NCI-H1694 (cell line): Measurements from ENCODE around the gene CDK6.
"Not testable (repeated sequence)": the region's sequence is repeated elsewhere in the genome, so short reads cannot be mapped to it uniquely, and the experiment has no call there.

ENCODE experiments used
- DNase-seq: peaks from one replicate; lab custom pipeline; 2025; lab: John Stamatoyannopoulos, UW

Gene CDK6

DNA sequence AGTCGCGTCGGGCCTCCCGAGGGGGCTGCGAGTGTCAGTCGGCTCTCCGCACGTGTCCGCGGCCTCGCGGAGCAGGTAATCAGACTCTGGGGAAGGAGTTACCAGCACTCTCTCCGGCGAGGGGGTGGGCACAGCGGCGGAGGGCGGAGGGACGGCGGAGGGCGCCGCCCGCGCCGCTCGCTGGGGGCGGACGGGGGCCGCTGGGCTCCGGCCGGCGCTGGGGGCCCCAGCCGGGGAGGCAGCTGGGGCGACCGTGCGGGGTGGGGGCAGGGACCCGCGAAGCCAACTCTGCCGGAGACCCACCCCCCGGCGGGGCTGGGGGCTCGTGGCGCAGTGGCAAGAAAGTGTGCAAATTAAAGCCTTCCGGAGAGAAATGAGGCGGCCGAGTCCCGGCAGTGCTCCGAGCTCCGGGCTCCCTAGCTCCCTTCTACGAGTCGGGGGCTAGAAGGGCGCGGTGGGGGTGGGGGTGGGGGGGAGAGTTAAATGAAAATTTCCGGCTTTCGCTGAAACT is at the start of gene CDK6:
Gene CDK6 (minus strand): TSS at position 85 of the 511 bp plus-strand sequence. CDS start 3,250 bp downstream, outside the sequence.
- no peak for DNase-seq

DNA sequence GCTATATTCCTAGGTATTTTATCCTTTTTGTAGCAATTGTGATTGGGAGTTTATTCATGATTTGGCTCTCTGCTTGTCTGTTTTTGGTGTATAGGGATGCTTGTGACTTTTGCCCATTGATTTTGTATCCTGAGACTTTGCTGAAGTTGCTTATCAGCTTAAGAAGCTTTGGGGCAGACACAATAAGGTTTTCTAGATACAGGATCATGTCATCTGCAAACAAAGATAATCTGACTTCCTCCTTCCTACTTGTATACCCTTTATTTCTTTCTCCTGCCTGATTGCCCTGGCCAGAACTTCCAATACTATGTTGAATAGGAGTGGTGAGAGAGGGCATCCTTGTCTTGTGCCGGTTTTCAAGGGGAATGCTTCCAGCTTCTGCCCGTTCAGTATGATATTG is 49.7 kb upstream of the CDK6 start:
- DNase-seq: not testable (repeated sequence)

DNA sequence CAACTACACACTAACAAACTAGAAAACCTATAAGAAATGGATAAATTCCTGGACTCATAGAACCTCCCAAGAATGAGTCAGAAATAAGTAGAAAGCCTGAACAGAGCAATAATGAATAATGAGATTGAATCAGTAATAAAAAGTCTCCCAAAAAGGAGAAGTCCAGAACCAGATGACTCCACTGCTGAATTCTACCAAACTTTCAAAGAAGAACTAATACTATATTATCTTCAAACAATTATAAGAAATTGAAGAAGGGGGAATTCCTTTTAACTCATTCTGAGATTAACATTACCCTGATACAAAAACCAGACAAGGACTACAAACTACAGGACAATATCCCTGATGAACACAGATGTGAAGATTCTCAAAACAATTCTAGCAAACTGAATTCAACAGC is 47.8 kb upstream of the CDK6 start:
- no peak for DNase-seq

DNA sequence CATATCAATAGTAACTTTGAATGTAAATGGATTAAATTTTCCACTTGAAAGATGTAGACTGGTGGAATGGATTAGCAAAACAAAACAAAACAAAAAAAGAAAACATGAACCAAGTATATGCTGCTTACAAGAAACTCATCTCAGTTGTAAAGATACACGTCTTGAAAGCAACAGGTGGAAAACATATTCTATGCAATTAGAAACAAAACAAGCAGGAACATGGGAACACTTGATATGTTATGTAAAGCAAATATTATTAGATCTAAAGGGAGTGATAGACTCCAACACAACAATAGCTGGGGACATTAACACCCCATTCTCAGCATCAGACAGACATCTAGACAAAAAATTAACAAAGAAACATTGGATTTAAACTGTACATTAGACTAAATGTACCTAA is 46.4 kb upstream of the CDK6 start:
- DNase-seq: no peak

DNA sequence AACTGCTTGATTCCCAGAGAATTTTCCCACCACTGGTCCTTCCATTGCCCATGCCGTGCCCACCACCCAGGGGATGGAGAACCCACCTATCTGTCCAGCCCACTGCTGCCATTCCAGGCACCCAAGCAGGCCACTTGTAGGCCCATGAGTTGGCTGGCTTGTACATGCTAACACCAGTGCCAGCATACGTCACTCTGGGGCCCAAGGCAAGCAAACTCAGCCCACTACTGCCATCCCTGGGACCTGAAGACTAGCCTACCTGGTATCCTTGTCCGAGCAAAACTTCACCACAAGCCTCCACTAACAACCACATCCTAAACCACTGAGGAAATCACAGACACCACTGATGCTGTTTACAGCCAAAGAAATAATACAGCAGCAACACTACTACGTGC is 44.7 kb upstream of the CDK6 start:
- no peak for DNase-seq

DNA sequence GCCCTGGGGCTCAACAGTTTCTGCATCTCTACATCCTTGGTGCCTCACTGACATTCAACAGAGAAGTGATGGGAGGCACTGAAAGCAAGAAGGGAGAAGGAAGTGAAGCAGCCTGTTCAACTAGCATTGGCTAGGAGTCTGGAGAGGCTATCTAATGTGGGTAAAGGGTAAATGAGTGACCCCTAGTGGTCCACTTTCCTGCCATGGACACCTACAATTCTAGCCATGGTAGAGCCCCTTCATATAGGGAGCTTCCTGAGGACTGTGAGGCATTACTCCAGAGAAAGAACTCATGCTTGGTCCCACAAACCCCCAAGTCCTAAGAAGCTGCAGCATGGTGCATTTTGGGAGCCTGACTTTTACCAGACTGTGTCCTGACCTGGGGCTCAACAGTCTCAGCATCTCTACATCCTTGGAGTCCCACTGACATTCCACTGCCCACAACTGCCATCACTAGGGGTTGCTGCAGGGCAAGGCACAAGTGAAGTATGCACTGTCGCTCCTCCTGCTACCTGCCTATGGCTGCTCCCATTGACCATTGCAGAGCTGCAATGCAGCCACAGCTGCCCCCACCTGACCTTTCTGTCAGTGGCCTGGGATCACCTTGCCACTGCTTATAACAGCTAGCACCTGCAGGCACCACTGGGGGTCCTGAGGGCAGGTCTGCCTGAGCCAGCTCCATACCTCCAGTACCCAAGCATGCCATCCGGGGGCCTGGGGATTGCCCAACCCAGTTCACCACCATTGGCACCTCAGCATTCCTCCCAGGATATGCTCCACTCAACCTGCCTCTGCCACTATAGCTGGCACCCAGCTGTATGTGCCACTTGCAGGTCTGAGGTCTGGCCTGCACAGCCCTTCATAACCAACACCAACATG is 44.1 kb upstream of the CDK6 start:
- no peak for DNase-seq

DNA sequence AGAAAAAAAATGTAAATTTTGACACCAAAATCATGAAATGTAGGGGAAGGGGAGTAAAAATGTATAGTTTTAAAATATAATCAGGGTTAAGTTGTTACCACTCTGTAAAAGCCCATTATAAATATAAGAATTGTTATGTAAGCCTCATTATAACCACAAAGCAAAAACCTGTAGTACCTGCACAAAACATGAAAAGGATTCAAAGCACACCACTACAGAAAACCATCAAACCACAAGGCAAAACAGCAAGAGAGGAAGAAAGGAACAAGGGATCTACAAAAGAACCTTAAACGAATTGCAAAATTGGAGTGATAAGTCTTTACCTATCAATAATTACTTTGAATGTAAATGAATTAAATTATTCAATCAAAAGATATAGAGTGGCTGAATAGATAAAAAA is 41.0 kb upstream of the CDK6 start:
- no peak for DNase-seq

DNA sequence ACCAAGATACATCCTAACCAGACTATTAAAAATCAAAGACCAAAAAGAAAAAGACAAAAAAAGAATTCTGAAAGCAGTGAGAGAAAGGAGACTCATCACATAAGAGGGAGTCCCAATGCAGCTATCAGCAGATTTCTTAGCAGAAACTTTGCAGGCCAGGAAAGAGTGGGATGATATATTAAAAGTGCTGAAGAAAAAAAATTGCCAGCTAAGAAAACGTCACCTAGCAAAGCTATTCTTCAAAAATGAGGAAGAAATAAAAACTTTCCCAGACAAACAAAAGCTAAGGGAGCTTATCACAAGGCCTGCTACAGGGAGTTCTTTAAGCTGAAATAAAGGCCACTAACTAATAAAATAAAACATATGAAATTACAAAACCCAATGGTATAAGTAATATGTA is 40.5 kb upstream of the CDK6 start:
- DNase-seq: no peak

DNA sequence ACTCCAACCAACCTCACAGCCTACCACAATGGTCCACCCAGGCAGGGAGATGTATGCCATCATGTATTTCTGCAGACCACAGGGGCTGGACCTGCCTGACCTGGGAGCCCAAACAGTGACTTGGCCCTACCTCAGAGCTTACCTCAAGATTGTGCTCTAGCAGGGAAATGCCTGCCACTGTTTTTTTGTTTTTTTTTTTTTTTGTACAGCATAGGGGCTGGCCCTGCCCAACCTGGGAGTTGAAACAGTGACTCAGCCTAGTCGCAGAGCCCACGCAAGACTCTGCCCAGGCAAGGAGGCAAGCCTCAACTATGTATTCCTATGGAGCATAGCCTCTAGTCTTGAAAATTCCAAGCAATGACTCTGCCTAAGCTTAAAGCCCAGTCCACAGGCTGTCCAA is 39.3 kb upstream of the CDK6 start:
- no peak for DNase-seq

DNA sequence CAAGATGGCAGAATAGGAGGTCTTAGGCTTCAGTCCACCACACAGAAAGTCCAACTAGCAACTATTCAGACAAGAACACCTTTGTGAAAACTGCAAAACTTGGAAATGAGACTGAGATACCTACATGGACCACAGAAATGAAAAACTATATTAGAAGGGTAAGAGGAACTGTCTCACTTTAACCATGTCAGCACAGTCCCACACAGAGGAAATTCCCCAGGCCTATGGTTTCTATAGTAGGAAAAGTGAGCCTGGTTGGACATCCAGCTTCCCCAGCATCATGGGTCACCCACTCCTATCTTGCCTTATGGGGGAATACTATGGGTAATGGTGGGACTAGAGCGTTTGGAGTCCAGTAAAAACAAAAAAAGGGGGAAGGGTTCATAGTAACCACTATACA is 38.8 kb upstream of the CDK6 start:
- no peak for DNase-seq

DNA sequence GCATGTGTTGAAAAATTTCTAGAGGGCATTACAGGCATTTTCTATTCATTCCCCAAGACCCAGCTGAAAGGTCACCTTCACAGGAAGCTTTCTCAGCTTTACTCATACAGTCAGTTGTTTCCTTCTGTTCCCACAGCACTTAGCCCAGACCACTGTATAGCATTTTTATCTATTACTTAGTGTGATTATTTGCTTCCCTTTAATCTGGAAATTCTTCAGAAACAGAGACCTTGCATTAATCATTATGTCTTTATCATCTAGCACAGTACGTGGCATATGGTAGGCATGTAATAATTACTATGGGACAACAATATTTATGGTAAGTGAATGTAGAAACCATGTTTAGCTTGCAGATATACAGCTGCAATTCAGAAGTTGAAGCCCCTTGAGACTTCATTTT is 38.2 kb upstream of the CDK6 start:
- DNase-seq: no peak

DNA sequence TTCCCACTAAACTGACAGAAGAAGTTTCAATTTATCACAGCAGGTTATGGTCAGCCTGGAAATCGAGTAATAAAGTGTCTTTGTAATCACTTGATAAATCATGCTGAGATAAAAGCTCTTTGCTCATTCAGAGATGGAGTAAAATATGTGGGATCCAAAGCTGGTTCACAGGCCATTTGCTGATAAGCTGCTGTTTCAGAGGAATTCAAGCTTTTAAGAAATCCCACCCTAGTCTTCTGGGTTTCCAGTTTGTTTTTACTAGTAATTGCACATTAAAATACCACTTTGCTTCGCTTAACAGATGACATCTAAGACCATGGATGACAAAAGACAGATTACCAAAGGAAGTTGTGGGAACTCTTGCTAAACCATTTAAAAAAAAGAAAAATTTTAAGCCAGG is 37.4 kb upstream of the CDK6 start:
- no peak for DNase-seq

DNA sequence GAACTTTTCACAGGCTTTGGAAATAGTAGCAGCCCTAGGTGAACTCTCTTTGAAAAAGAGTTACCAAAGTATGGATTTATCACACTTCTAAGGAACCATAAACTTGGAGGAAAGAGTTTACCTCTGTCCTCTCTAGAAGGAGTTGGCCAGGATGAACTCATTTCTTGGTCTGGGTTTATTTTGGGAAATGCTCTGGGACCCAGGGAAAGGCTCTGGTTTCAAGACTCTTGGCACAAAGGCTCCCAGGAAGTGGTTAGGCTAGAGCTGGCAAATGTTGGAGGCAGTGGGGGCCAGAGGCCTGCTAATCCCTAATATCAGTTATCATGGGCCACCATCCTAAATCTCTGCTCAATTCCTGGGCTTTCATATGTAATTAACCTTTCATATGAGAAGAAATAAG is 36.3 kb upstream of the CDK6 start:
- DNase-seq: no peak

DNA sequence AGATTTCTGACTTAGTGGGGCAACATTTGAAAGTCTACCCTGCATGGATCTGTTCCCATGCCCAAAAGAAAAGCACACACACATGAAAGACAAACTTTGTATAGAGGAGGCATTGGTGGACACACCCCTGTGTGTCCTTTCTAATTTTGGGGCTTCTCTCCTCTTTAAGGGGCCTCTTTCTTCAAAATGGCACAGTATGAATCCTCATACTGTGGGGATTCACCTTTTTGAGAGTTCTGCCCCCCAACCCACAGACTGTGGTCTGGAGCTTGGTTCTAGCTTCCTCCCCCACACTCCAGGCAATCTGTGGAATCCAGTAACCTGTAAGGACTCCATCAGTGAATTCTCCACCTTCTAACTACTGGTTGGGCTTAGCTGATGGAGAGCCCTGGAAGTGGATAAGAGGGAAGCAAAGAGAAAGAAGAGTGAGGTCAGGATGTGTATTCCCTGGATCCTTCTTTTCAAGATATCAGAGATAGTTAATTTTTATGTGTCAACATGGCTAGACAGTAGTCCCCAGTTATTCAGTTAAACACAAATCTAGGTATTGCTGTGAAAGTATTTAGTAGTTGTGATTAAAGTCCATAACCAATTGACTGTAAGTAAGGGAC is 32.4 kb upstream of the CDK6 start:
- no peak for DNase-seq

DNA sequence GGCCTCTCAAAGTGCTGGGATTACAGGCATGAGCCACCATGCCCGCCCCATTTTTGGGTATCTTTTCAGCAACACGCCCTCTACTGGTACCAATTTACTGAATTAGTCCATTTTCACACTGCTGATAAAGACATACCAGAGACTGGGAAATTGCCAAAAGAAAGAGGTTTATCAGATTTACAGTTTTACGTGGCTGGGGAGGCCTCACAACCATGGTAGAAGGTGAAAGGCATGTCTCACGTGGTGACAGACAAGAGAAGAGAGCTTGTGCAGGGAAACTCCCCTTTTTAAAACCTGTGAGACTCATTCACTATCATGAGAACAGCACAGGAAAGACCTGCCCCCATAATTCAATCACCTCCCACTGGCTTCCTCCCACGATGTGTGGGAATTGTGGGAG is 27.8 kb upstream of the CDK6 start:
- not testable (repeated sequence) for DNase-seq

DNA sequence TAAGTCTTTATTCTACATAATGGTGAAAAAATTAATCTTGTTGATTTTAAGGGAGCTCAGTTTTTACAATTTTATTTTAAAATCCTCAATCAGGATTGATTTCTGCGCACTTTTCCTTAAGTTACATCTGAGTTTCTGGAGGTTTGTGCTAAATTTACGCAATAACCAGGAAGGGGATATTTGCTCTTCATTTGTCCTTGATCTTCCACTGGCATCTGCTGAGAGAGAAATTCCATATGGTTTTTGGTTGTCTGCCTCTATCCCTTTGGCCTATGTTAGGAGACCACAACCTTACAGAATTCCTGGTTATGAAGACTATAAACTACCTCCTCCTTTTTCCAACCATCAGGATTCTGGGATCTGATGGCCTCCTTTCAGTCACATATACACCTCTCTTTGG is 20.1 kb upstream of the CDK6 start:
- DNase-seq: no peak

DNA sequence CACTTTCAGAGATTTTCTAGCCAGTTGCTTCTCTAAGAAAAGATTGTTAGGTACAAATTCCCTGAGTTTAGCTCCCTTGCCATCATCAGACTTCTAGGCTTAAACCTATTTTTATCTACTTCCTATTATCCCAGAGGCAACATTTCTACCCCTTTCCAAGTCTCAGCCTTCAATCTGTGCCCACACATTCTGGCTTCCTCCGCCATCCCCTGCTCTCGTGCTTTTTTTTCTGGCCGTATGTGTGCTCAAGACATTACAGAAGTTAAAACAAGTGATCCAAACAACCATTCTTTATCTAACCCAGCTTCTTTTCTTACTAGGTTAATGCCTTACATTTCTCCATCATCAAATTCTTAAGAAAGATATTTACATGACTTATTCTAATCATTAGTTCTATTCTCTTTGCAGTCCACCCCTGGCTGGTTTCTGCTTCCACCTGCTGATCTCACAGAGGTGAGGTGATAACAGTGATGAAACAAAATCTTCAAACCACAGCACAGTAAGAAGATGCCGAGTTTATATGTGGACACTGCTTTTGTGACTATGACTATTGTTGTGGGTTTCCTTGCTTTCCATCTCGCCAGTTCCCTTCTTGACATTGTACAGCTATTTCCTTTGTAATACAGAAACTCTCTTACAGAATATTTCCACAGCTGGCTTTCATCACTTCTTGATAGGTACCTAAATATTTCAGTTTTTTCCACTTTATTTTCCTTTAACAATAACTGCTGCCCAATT is 18.3 kb upstream of the CDK6 start:
- DNase-seq: no peak

DNA sequence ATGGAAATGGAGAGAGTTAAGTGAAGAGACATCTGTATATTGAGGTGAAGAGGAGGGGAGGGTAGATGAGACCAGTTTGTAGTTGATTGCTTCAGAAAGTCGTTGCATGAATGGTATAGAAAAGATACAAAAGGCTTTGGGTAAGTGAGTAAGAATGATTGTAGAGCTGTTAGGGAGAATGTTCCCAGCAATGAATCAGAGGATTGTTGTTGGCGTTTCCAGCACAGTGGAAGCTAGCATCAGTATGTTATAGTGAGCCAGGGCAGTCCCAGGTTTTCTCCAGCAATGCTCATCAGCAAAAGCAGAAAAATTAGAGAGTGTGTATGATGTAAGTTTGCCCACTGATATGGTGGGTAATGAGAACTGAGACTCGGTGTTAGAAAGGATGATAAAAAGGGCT is 15.4 kb upstream of the CDK6 start:
- DNase-seq: no peak

DNA sequence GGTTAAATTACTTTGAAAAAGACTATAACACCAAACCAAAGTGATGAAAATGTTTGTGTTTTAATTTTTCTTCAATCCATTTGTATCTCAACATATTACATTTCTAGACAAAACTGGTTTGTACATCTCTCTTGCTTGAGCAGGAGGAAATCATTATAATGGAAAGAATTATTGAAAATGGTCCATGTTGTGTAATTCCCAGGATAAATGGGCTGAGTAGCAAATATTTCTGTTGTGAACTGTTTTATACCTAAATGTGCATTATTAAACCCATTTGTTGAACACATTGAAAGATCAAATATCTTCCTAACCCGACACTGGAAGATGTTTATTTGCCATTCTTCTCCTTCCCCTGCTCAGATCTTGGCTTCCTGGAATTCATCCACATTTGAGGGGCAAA is 14.1 kb upstream of the CDK6 start:
- no peak for DNase-seq

DNA sequence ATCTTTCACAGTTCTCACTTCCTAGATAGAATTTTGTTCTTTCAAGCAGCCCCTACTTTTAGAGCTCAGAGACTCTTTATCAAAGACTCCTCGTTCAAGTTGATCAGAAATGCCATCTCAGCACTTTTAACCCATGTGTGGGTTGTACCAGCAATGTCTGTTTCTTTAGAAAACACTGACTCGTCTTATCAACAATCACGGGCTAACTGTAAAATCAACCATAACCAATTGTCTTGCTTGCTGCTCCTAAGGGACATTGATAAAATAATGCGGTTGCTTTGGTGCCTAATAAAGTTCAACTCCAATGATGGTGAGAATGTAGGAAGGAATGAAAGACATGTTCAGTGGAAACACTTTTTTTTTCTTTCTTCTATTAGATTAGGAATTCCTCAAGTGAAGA is 12.9 kb upstream of the CDK6 start:
- no peak for DNase-seq

DNA sequence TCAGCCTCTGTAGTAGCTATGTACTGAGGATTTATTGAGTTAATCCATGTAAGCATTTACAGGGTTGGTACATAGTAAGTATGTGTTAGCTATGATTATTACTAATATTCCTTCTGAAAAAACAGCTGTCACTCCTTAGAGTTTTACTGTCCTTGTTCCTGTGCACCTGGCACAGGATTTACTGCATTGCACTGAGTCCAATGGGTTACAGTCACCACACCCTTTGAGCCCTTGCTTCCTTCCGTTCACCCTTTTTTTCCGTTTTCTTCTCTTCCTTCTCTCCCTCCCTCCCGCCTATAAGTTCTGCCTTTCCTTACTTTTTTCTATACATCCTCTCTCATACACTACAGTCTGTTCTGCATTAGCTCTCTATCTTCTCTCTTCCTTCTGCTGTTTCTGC is 12.5 kb upstream of the CDK6 start:
- no peak for DNase-seq

DNA sequence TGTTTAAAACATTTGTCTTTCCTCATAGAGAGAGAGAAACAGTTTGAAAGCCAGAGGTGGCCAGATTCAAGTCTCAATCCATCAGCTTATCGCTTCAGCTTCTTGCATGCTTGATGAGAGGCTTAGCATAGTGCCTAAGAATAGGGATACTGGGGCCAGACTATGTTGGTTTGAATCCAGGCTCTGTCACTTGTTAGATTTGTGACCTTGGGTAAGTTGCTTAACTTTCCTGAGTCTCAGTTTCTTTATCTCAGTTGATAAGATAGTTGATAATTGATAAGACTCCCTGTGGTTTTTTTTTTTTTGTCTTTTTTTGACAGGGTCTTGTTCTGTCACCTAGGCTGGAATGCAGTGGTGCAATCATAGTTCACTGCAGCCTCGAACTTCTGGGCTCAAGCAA is 12.1 kb upstream of the CDK6 start:
- DNase-seq: no peak

DNA sequence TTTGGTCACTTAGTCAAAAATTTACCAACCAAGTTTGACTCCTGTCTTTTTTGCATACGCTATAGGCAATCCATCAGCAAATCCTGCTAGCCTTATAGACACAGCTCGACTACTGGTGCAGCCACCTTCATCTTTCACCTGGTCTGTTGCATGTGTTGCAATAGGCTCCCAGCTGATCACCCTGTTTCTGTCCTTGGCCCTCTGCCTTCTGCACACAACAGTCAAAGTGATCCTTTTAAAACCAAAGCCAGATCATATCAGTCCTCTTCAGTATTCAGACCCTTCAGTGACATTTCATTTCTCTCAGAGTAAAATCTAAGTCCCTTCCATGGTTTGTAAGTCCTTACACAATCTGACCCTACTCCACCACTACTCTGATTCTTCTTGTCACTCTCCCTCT is 10.9 kb upstream of the CDK6 start:
- no peak for DNase-seq
